DMS53 treated with DMSO at 0.1 percent for 48 hours (cell line): ENCODE results near the gene CCDC97.

ENCODE experiments used
- DNase-seq: peaks from one replicate; lab custom pipeline; 2025; ENCODE audit not compliant: unreplicated experiment; lab: John Stamatoyannopoulos, UW

The CCDC97 gene

GRCh38 chr19:41297628-41298347 lies 12.2 kb upstream of the CCDC97 start:
- DNase-seq = no peak

DNA sequence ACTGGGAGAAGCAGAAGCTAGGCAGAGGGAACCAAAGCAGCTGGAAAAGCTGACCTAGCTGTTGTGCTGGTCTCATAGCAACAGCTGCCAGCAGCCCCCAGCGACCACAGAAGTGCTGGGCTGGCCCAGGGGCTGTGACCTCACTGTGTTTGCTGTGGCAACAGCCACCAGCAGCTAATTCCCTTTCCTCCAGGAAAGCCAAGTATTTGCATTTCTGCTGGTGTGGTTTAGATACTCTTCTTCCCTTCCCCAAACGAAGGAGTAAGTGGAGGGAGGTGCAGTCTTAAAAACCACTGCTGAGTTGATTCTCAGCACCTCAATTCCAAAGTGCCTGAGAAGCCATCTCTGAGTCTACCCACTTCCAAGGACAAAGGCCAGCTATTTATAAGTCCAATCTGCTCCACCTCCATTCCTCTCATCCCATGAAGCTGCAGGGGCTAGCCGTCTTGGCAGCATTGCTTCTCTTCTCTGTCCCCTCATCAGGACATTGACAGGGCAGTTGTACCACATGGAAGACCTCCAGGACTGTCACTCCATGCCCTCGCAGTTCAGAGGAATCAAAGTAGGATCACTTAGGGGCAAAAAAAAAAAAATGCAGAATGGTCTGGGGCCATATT lies 11.5 kb upstream of the CCDC97 start:
- no peak for DNase-seq

GRCh38 chr19:41299046-41299754 lies 10.8 kb upstream of the CCDC97 start:
- no peak for DNase-seq

GRCh38 chr19:41299755-41300089 lies 10.2 kb upstream of the CCDC97 start:
- DNase-seq = no peak

- DNase-seq = no peak
Observed at GRCh38 chr19:41300555-41300954, 9.4 kb upstream of the CCDC97 start.

DNA sequence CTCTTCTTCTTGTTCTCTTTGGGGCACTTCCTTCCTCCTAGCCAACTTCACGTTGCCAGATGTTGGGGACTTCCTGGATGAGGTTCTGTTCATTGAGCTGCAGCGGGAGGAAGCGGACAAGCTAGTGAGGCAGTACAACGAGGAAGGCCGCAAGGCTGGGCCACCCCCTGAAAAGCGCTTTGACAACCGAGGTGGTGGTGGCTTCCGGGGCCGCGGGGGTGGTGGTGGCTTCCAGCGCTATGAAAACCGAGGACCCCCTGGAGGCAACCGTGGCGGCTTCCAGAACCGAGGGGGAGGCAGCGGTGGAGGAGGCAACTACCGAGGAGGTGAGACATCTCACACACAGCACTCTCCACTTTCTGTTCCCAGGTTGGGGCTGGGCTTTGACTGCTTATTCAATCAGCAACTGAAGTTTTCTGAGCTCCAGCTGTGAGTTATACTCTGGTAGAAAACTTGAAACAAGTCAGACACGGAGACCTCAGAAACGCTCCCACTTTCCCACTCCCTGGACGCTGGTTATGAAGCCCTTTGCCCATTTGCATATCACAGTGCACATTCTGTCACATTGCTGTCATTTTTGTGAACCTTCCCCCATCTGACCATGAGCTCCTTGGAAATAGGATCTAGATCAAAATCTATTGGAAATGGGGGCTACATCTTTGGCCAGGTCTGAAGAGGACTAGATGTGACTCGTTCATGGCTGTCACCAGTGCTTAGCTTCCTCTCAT lies 7.2 kb upstream of the CCDC97 start:
- DNase-seq = no peak

DNA sequence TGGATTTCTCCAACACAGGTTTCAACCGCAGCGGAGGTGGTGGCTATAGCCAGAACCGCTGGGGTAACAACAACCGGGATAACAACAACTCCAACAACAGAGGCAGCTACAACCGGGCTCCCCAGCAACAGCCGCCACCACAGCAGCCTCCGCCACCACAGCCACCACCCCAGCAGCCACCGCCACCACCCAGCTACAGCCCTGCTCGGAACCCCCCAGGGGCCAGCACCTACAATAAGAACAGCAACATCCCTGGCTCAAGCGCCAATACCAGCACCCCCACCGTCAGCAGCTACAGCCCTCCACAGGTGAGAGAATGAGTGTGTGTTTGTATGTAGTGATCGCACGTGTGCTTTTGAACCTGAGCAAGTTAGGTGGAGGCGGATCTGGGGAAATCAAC lies 6.0 kb upstream of the CCDC97 start:
- DNase-seq = no peak

DNA sequence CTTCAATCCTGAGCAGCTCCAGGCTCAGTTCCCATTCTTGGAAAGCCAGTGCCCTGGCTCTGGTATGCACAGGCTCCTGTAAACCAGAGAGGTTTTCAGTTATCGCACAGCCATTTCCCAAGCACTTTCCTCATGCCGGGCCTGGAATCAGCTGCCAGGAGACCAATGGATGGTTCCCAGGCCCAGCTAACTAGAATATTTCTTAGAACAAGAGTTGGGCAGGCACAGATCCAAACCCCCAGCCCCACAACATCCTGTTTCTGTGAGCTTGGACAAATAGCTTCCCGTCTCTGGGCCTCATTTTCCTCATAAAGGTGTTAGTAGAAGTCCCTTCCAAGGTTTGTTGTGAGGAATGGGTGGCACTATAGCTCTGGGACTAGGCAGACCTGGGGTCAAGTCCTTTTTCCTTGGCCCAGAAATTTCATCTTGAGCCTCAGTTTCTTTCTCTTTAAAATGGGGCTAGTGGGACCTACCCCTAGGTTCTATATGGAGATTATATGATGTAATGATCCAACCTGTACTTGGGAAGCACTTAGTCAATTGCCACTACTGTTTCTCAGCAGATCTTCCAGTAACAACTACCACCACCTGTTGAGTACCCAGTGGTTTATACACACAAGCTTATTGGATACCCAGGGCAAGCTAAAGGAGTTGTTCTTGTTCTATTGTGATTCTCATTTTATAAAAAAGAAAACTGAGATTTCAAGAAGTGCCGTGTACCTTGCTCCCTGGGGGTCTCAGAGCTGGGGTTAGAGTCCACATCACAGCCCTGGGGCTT lies 5.1 kb upstream of the CCDC97 start:
- DNase-seq = no peak

- DNase-seq = no peak
Observed at GRCh38 chr19:41305927-41306793, 3.8 kb upstream of the CCDC97 start.

DNA sequence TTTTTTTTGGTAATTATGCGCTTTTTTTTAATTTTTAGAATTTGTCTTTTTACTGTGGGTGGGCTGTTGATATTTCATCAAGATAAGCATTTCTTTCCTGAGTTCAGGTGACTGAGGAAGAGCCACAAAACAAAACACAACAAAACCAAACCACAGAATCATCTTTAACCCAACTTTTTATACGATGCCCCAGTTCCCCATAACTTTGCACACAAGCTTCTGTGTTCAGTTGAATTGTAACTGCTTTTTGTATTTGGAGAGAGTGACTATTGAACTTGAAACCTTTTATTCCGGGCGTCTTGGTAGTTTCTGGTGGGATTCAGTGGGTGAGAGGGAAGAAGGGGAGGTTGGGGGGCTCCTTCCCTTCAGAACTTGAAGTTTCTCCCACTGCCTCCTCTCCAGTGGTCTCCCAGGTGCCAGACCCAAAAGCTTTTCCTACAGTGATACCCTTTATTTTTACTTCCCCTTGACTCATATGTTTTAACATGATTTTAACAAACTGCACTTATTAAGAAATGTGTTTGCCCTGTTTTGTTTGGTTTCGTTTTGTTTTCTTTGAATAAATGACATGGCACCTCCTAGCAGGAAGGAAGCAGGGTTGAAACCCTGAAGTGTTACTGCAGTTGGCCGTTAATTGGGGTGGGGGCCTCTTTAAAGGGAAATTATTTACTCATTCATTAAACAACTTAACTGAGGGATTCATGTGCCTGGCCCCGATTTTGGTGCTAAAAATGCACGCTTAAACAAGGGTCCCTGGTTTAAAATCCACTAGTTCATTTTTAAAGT lies 2.7 kb upstream of the CCDC97 start:
- no peak for DNase-seq

DNA sequence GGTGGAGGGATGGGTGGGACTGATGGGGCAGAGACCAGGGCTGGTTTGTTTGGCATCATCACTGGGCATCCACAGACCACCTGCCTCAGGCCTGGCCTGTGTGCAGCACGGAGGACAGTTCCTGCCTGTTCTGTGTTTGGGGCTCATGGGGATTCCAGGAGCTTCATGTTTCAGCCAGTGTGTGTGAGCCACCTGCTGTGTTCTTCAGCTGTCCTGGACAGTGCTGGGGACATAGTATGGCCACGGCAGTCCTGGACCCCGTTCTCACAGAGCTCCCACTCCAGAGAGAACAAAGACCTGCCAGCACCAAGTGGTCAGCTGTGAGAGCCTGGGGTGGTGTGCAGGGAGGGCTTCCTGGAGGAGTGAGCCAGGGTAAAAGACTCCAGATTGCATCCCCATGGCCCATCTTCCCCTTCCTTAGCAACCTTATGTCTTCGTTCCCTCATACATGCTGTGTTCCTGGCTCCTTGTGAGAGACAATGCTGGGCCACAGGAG lies 2.0 kb upstream of the CCDC97 start:
- no peak for DNase-seq

GRCh38 chr19:41308450-41309179 lies 1.4 kb upstream of the CCDC97 start:
- DNase-seq = peak; percentile 73

DNA sequence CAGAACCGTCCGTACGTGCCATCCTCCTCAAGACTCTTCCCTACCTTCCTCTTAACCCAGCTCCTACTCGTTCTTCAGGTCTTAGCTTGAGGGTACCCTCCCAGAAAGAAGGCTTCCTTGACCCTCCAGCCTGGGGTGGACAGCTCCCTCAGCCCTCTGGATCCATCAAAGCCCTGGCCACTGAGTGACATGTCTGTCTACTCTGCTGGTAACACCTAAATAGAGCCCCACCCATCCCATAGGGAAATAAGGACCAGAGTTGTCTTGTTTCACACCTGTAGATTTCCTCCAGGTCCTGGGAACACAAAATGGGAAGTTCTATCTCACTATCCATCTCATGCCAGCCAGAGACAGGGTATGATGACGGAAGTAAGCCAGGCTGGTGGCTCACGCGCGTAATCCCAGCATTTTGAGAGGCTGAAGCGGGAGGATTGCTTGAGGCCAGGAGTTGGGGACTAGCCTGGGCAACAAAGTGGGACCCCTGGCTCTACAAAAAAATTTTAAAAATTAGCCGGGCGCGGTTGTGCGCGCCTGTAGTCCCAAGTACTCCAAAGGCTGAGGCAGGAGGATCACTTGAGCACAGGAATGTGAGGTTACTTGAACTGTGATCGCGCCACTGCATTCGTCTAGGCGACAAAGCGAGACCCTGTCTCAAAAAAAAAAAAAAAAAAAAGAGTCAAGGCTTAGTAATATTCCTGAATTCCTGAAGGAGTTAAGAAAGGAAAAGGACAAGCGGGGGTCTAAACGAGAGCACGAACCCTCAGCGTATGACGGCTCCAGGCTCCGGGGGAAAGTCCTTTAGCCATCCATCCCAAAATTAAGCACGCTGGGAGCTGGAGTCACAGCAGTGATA lies 566 bp upstream of the CCDC97 start:
- peak; percentile 68 for DNase-seq

GRCh38 chr19:41311072-41311471 lies 1.1 kb downstream of the CCDC97 start:
- DNase-seq = no peak

GRCh38 chr19:41311613-41312012 lies 1.6 kb downstream of the CCDC97 start:
- DNase-seq = no peak

GRCh38 chr19:41316306-41316920 lies 6.4 kb downstream of the CCDC97 start:
- DNase-seq = no peak
